ENCODE data around the gene ITGAX. TPM values are rescaled to one million over a fixed set of nuclear protein-coding genes. Genes with fewer than 3 reads are reported as not detected.

ITGAX gene
- total and polyA plus RNA-seq, 3 donors from 2014 or later = 0.63 to 3.4 (median 2.8) TPM

DNA sequence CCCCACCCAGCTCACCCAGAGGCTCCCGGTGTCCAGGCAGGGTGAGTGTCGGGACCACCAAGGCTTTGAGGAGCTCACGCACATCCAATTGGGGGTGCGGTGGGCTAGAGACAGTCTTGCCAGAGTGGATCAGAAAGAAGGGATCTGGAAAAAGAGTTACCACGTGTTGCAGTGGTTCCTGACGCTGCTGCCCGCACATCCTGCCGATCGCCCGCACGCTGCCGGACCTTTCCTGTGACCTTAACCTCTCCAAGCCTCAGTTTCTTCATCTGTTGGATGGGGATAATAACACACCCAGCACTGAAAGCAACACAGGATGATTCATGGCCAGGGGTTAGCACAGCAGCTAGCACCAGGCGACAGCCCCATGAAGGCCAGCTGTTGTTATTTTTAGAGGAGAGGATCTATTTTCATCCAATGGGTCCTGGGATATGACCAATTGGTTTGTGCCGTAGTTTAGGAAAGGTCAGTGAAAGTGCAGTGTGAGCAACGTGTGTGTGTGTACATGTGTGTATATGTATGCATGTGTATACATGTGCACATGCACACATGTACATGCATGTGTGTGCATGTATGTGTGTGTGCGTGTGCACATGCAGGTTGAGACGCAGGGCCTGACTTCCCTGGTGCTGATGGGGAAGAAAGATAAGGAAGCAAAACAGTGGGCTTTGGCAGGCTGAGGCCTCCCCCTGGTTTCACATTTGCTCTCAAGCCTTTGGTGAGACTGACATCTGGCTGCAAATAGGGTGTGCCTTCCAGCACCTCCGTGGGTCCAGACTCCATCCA is 2.5 kb downstream of the ITGAX start:
- Histone ChIP-seq H3K9me3 (no peaks in the 10 kb centered on the region), H3K27ac (no peak overlapping the region), H3K4me3 (no peak overlapping the region), H3K36me3 (ENCODE audit: low read depth, missing control alignments) (no peaks in the 10 kb centered on the region), H3K27me3 (no peaks in the 10 kb centered on the region), H3K4me1 (no peaks in the 10 kb centered on the region)
- TF ChIP-seq, protein P1, sequence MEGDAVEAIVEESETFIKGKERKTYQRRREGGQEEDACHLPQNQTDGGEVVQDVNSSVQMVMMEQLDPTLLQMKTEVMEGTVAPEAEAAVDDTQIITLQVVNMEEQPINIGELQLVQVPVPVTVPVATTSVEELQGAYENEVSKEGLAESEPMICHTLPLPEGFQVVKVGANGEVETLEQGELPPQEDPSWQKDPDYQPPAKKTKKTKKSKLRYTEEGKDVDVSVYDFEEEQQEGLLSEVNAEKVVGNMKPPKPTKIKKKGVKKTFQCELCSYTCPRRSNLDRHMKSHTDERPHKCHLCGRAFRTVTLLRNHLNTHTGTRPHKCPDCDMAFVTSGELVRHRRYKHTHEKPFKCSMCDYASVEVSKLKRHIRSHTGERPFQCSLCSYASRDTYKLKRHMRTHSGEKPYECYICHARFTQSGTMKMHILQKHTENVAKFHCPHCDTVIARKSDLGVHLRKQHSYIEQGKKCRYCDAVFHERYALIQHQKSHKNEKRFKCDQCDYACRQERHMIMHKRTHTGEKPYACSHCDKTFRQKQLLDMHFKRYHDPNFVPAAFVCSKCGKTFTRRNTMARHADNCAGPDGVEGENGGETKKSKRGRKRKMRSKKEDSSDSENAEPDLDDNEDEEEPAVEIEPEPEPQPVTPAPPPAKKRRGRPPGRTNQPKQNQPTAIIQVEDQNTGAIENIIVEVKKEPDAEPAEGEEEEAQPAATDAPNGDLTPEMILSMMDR (IDR thresholded peaks at IDR 0.05) = no peak
- no peak for TF ChIP-seq POLR2A (IDR thresholded peaks at IDR 0.05)
- no peak for DNase-seq
- WGBS, 2 donors = 66% methylated on average over 14 to 18 of the region's 18 CpGs
- intact Hi-C loops (cut with DNase I; ENCODE audit: low total_unique reads) = no loop called here

DNA sequence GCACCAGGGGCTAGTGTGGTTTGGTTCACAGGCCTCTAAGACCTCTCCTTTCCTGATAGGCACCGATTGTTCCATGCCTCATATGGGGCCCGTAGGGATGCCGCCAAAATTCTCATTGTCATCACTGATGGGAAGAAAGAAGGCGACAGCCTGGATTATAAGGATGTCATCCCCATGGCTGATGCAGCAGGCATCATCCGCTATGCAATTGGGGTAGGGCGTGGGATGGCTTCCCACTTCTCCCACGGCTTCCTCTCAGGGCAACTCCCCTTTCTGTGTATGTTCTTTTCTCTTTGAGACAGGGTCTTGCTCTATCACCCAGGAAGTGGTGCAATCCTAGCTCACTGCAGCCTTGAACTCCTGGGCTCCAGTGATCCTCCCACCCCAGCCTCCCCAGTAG is 5.3 kb downstream of the ITGAX start:
- no peaks in the 10 kb centered on the region for H3K9me3 ChIP-seq
- H3K4me3 ChIP-seq = no peak overlapping the region
- H3K27me3 ChIP-seq = no peaks in the 10 kb centered on the region
- H3K27ac ChIP-seq = no peak overlapping the region
- H3K4me1 ChIP-seq = no peaks in the 10 kb centered on the region
- H3K36me3 ChIP-seq (ENCODE audit: low read depth, missing control alignments) = no peaks in the 10 kb centered on the region
- intact Hi-C loops (cut with DNase I; ENCODE audit: low total_unique reads) = no loop called here
- TF ChIP-seq POLR2A (IDR thresholded peaks at IDR 0.05) = no peak
- TF ChIP-seq, protein P1 (IDR thresholded peaks at IDR 0.05) = no peak
- no peak for DNase-seq
- WGBS, 2 donors = 69 to 90% methylated on average over 7 of the region's 7 CpGs

DNA sequence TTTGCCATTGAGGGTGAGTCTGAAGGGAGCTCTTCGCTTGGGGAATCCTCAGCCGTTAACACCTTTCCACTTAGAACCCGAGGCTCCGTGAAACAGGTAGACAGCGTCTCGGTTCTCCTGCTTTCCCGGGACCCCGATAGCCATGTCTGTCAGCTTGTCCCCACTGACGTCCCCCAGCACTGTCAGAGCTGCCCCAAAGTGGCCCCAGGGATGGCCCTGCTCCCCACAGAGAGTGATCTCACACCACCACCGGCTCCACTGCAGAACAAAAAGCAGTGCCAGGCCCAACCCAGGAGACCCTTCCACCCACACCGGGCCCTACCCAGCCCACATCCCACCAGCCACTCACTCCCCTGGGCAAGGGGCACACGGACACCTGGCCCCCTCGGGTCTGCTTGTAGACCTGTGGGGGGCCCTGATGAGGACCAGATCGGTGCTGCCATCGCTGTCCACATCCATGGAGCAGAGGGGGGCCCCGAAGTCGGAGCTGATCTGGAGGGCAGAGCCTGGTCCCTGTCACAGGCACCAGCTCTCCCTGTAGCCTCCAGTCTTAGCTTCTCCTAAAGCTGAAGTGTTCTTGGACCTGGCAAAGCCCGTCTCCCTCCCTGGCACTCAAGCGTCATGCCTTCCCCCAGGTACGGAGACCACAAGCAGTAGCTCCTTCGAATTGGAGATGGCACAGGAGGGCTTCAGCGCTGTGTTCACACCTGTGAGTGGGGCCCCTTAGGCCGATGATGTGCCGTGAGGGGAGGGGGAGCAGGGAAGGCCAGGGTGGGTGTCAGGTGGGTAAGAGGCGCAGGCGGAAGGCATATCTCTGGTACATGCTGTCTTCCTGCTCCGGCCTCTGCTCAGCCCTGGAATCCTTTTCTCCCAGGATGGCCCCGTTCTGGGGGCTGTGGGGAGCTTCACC is 6.5 kb downstream of the ITGAX start:
- no peak overlapping the region for H3K4me3 ChIP-seq
- DNase-seq = no peak
- H3K27ac ChIP-seq = no peak overlapping the region
- no peak for TF ChIP-seq POLR2A (IDR thresholded peaks at IDR 0.05)
- TF ChIP-seq, protein P1 (IDR thresholded peaks at IDR 0.05) = no peak
- no peaks in the 10 kb centered on the region for H3K36me3 ChIP-seq (ENCODE audit: low read depth, missing control alignments)
- intact Hi-C loops (cut with DNase I; ENCODE audit: low total_unique reads) = no loop called here
- no peaks in the 10 kb centered on the region for H3K4me1 ChIP-seq
- H3K9me3 ChIP-seq = no peaks in the 10 kb centered on the region
- H3K27me3 ChIP-seq = no peaks in the 10 kb centered on the region
- 84 to 89% methylated on average over 19 to 28 of the region's 28 CpGs for WGBS, 2 donors

DNA sequence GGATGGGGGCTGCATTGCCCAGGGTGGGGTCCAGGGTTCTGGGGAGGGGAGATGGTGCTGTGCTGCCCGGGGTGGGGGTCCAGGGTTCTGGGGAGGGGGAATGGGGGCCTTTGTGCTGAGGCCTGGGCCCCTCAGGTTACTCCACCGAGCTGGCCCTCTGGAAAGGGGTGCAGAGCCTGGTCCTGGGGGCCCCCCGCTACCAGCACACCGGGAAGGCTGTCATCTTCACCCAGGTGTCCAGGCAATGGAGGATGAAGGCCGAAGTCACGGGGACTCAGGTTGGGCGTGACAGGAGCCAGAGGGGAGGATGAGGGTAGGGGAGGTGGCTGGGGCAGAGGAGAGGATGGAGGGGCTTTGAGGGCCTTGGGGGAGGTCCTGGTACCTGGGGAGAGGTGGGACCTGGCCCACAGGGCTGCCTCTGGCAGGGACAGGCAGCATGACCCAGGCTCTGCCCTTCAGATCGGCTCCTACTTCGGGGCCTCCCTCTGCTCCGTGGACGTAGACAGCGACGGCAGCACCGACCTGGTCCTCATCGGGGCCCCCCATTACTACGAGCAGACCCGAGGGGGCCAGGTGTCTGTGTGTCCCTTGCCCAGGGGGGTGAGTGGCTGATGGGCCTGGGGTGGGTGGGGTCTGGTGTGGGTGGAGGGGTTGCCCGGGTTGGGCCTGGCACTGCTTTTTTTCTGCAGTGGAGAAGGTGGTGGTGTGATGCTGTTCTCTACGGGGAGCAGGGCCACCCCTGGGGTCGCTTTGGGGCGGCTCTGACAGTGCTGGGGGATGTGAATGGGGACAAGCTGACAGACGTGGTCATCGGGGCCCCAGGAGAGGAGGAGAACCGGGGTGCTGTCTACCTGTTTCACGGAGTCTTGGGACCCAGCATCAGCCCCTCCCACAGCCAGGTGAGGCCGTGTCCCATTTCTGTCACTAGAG is 7.8 kb downstream of the ITGAX start:
- Histone ChIP-seq H3K9me3 (no peaks in the 10 kb centered on the region), H3K27ac (no peak overlapping the region), H3K4me3 (no peak overlapping the region), H3K27me3 (no peaks in the 10 kb centered on the region), H3K4me1 (no peaks in the 10 kb centered on the region), H3K36me3 (ENCODE audit: low read depth, missing control alignments) (no peaks in the 10 kb centered on the region)
- TF ChIP-seq, protein P1 (IDR thresholded peaks at IDR 0.05) = no peak
- TF ChIP-seq POLR2A (IDR thresholded peaks at IDR 0.05) = no peak
- whole genome bisulfite sequencing, 2 donors = 79 to 87% methylated on average over 7 to 25 of the region's 26 CpGs
- DNase-seq = no peak
- intact Hi-C loops (cut with DNase I; ENCODE audit: low total_unique reads) = no loop called here
